SKM-1 treated with dmso at 0.1 percent for 144 hours (cell line): ENCODE measurements around the gene TMED1.

Experiments used
- DNase-seq: peaks from one replicate; lab custom pipeline; 2025; ENCODE audit not compliant: unreplicated experiment; lab: John Stamatoyannopoulos, UW

The TMED1 gene

DNA sequence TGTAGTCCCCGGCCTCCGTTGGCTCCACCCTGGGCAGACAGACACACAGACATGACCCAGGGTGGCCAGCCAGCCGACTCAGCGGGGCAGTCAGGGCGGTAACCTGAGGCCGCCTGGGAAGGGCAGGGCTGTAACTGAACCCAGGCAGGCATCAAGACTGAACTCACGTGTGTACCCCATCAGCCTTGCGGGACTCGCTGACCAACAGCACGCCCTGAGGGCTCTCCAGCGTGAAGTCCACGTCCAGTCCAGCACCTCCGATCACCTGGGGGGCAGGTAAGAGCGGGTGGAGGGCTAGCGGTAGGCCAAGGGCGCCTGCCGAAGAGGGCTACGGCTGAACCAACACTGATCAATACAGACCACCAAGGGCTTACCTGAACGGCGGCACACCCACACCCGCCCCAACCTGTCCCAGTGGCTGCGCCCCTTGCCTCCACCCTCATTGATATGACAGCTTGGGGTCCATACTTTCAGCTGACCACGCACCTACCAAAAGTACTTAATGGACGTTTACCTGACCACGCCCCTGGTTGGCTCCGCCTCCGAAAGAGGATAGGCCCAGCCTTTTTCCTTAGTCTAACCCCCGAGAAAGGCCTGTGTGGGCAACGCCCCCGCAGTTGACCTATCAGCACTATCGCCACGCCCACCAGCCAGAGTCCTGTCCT lies 791 bp downstream of the TMED1 start:
- DNase-seq = no peak

DNA sequence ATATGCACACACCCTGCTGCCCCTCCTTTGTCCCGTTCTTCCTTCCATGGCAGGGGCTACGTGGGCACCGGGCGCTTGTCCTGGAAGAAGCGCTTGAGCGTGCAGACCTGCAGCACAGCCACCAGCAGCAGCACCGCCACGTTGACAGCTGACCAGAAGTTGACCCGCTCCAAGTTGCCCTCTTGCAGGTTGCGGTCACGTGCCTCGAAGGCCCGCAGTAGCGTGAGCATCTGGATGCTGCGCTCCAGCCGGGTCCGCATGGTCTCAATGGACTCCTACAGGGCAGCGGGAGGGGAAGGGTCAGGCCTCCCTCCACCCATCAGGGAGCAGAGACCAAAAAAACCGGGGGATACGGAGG lies 3.1 kb downstream of the TMED1 start:
- DNase-seq = no peak

DNA sequence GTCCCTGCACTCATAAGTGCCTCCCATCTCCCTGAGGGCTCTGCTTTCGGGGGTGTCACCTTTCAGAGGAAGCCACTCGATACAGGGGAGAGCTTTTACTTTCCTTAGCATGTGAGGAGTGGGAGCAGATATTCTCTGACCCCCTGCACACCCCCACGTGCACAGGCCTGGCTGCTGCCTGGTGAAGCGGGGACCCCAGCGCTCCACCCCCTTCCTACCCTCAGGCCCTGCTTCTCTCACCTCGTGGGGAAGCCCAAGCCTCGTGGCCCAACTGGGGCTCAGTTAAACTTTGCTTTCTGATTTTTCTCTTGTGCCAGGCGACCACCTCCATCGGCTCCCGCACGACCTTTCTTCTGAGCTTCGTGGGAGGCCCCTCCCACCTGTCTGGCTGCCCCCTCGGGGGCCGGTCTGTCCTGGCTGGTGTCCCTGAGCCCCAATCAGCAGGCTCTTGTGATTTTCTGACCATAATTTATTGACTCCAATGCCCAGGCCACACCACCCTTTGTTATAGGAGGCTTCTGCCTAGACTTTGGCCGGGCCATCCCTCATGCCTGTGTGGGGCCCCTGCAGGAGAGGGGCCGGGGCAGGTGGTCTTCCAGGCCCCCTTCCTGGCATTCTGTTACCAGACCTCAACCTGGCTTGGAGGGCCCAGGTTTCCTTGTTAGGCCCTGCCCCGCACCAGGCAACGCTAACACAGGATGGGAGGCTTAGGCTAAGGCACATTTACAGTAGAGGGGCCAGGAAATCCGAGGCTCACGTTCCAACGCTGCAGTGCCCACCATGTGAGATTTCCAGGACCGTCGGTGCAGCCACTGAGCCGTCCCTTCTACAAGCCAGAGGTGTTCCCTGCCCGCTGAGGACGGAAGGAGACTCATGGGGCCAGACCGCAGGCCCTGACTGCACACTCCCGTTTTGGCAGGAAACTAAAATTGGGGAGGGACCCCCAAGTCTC lies 3.7 kb downstream of the TMED1 start:
- DNase-seq = no peak

DNA sequence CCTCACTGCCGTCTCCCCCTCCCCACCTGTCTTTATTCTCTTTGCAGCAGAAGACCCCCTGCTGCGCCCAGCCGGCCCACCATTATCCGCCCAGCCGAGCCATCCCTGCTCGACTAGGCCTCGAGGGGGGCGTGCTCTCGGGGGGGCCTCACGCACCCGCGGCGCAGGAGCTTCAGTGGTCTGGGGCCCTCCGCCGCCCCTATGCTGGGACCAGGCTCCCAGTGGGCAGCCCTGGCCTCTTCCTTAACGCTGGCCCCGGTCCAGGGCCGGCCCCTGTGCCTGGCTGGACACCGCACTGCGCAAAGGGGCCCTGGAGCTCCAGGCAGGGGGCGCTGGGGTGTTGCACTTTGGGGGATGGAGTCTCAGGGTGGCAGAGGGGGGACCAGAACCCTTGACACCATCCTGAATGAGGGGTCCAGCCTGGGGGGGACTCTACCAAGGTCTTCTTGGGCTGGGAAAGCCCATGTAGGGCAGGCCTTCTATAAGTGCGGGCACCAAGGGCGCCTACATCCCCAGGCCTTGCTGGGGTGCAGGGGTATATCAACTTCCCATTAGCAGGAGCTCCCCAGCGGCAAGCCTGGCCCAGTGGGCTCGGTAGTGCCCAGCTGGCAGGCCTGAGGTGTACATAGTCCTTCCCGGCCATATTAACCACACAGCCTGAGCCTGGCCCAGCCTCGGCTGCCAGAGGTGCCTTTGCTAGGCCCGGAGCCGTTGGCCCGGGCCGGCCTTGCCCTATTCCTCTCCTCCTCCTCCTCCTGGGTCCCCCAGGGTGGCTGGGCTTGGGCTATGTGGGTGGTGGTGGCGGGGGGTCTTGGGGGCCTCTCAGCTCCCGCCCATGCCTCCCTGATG lies 4.9 kb downstream of the TMED1 start:
- no peak for DNase-seq

DNA sequence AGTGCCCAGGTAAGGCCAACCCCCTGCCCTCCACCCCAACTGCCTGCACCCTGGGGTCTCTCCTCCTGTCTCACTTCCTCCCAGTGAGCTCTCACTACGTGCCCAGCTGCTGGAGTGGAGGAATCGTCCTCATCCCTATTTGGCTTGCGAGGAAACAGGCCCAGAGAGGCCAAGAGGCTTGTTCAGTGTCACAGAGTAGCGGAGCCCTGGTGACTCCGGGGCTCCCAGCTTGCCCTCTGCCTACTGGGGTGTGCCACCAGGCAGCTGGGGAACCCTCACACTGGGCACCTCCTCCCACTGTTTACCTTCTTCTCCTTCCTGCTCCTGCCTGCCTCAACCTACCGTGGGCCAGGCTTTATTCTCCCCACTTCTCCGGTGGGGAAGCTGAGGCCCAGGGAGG lies 5.6 kb downstream of the TMED1 start:
- DNase-seq = no peak

DNA sequence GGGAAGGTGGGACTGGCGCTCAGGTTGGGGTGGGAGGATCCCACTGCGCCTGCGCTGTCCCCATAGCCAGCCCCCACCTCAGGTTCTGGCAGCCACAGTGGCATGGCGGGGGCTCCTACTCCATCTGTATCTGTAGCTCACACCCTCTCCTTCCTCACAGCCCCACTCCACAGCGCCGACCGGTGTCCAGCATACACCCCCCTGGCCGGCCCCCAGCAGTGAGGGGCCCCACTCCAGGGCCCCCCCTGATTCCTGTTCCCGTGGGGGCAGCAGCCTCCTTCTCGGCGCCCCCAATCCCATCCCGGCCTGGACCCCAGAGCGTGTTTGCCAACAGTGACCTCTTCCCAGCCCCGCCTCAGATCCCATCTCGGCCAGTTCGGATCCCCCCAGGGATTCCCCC lies 6.0 kb downstream of the TMED1 start:
- DNase-seq = no peak

DNA sequence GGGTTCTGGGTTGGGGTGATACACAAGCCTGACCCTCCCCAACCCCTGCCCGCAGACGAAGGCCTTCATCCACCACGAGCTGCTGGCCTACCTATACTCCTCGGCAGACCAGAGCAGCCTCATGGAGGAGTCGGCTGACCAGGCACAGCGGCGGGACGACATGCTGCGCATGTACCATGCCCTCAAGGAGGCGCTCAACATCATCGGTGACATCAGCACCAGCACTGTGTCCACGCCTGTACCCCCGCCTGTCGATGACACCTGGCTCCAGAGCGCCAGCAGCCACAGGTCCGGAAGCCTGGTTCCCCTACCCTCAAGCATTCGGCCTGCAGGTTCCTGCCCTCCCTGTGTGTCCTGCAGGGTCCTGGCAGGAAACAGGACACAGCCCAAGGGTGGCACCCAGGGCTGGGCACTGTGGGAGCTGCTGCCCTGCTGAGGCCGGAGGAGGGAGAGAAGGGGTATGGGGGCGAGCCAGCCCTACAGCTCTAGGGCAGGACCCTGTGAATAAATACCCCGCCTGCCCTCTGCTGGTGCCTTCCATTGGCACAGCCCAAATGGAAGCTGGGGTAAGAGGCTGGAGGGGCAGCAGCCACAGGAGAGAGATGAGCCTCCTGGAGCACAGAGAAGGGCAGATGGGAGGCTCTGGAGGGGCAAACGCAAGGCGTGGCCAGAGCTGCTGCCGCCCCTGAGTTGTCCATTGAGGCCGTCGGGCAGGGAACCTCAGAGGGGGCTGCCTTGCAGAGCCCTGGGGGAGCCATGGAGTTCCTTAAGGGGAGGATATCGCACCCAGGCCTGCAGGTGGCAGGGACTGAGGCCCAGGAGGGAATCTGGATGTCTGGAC lies 6.8 kb downstream of the TMED1 start:
- no peak for DNase-seq

DNA sequence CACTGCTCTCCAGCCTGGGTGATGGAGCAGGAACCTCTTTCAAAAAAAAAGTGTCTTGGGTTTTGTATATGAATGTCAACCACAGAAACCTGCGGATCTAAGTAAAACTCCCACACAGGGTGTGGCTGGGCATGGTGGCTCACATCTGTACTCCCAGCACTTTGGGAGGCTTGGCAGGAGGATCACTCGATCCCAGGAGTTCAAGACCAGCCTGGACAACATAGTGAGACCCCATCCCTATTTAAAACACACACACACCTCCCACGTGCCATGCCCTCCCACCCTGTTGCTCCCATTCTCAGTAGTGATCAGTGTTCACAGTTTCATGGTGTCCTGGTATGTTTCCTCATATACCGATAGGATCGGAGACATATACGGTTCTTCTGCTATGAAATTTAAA lies 9.2 kb downstream of the TMED1 start:
- DNase-seq = no peak

DNA sequence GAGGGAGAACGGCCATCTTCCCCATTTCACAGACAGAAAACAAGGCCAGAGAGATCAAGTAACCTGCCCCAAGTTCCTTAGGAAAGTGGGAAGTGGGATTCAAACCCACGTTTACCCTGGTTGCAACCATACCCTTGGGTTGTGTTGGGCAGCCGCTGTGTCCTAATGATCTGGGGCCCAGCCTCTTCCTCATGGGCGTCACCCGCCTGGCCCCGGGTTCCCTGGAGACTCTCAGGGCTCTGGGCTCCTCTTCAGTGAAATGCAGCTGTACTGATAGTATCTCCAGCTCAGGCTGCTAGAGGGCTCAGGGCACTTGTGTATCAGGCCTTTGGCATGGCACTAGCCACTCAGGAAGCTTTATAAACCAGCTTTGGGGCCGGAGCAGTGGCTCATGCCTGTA lies 9.8 kb downstream of the TMED1 start:
- DNase-seq = no peak

DNA sequence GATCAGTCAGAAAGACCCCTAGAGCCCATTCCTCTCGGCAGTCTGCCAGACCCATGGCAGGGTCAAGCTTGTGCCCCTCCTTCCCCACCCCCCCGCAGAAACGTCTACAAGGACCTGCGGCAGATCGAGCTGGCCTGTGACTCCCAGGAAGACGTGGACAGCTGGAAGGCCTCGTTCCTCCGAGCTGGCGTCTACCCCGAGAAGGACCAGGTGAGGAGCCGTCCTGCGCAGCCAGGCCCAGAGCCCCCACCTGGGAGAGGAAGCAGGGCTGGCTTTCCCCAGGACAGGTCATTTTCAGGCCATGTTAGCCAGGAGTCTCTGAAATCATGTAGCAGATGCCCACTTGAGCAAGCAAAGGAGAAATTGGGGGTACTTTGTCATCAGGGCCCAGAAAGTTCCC lies 12.3 kb downstream of the TMED1 start:
- DNase-seq = no peak

DNA sequence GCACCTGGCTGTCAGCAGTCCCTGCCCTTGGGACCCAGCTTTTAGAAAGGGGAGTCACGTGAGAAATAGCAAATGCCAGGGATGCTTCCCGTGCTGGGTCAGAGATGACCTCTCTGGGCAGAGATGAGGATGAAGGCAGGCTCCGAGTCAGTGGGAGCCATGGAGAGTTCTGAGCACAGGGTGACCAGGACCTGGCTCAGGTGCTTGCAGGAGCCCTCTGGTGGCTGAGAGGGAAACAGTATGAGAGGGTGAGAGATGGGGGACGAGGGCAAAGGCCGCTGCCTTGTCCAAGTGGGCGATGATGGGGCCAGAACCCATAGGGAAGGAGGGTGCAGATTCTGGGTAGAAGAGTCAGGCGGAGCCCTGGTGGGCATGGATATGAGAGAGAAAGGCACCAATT lies 15.8 kb downstream of the TMED1 start:
- DNase-seq = no peak

DNA sequence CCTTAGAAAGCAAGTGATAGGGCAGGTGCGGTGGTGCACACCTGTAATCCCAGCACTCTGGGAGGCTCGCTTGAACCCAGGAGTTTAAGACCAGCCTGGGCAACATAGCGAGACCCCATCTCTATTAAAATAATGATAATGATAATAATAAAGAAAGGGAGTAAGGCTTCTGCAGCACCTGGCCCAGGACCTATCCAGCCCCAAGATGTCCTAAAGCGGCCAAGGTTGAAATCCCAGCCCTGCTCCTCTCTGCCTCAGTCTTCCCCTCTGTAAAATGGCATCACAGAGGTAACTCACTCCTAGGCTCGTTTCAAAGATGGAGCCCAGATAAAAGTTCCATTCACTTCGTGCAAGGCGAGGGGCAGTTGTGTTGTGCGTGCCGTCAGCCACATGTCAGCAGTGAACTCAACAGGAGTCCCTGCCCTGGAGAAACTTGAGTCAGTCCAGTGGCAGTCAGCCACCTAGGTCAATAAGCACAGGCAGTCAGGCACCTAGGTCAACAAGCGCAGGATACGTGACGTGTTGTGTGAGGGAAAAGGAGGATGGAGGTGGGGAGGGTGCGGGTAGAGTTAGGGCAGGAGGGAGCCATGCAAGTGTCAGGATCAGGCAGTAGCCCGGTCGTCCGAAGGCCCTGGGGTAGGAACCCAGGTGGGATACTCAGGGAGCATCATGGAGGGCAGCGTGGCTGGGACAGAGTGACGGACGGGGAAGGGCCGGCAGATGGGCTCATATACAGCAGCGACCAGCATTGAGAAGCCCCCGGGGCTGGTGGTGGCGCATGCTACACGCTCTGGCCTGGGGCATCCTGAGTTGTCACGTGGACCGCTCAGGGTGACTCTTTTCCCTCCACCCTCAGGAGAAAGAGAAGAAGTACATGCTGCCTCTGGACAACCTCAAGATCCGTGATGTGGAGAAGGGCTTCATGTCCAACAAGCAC lies 16.6 kb downstream of the TMED1 start:
- no peak for DNase-seq

DNA sequence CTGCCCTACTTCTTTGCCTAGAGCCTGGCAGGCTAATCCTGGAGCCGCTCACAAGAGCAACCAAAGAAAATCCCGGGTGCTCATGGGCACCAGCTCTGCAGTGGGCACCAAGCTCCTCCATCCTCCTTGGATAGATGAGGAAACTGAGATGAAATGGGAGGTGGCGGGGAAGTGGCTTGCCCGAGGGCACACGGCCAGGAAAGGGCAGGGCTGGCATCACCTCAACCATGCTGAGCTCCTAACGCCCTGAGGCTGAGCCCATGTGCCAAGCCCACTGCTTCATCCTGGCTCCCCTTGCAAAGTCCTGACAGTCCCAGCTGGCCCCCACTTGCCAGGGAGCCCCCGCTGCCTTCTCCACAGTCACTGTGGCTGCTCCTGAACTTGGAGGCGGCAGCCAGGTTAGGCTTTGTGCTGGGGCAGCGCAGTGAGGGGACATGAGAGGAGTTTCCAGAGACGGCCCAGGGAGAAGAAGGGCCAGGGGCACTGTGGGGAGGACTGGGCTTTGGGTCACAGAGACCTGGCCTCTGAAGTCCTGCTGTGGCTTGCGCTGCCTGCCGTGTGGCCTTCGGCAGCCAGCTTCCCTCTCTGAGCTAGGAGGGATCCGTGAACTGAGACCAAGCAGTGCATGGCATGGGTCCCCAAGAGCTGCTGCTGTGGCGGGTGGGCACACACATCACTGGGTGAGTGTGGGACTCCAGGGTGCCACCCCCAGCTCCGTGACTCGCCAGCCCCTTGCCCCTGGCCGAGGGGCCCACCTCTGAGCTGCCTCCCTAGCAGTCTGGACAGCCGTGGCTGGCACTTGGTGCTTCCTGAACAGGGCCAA lies 17.5 kb downstream of the TMED1 start:
- DNase-seq = no peak

DNA sequence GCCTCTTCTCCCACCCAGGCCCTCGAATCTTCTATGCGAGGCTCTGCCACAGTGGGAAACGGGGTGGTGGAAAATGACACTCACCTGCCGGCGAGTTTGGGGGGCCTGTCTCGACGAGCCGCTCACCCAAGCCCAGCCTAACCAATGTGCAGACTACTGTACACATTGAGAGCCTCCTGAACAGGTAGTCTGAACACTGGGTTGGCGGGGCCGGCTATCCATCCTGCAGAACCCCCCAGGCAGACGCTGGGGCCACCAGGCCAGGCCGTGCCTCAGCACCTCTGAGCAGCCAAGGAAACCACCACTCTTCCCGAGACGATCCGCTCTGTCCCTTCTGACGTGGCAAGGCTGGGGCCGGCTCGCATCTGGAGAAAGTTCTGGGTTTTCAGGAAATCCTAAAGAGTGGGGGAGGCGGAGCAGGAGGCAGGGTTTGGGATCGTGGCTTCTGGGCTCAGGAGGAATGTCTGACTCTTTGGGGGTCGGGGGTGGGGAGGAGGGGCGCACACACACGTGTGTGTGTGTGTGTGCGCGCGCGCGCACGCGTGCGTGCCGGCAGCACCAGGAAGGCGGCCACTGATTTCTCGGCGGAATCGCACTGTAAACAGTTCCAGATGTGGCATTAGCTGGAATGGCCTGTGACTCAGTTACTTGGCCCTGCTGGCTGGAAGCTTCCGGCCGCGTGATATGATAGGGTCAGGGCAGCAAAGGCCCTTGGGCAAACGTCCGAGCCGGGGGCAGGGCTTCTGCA lies 18.5 kb downstream of the TMED1 start:
- no peak for DNase-seq

DNA sequence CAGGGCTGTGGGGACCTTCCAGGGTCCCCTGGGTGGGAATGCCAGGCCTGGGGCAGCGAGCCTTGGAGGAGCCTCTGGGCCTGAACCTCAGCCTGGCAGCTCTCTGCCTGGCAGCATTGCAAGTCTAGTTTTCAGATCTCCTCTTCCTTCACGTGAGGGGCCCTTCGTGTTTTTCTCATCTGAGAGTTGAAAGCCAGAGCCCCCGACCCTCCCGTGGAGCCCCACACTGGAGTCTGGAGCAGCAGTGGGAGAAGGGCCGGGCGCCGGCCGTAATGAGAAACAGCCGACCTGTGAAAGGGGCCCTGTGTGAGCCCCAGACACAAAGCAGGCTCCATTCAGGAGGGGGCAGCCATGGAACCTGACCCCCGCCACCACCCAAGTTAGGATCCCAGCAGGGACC lies 19.3 kb downstream of the TMED1 start:
- no peak for DNase-seq

DNA sequence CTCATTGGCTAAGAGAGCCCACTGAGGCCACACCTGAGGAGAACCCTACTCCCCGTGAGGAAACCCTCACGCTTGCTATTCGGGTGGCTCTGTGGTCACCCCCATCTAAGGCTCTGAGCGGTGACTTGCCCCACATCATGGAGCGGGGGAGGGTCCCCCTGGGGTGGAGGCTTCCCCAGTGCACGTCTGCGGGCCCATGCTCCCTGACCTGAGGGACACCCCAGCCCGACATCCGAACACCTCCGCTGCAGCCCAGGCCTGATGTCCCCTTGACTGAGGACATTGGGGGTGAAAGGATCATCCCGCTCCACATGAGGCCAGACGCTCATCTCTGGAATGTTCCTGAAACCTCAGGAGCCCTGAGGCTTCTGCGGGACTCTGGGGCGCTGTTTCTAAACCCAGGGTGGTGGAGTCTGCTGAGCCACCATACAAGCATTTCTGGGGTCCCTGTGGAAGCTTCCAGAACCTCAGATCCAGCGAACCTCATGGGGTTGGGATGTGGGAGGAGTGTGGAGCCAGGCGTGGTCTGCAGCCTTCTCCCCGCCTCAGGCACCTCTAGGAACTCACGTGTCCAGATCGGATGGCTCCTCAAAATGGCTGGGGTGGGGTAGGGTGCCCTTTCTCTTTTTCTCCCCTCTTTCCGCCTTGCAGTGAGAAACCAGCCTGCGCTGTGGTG lies 19.9 kb downstream of the TMED1 start:
- no peak for DNase-seq

DNA sequence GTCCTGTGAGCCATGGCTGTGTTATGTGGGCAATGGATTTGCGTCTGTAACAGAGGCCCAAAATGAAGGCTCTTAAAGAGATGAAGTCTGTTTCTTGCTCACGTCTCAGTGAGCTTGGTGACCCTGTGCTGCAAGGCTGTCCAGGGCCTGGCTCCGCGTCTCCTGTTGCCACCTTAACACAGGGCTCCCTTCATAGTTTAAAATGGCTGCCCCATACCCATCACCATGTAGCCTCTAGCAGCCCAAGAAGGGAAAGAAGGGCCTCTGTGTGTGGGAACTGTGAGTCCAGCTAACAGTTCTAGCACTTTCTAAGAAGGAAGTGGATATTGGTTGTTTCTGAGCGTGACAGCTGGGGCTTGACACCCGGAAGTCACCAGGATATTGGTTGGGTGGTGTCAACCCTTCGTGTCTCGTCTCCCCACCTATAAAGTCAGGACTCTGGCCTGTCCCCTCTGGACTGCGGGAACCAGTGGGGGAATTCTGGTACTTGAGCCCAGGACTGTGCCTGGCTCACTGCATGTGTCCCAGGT lies 20.9 kb downstream of the TMED1 start:
- DNase-seq = no peak
